Measurements from ENCODE around the gene RELL1.
"Not testable (repeated sequence)": the region's sequence is repeated elsewhere in the genome, so short reads cannot be mapped to it uniquely, and the experiment has no call there.

Gene RELL1

DNA sequence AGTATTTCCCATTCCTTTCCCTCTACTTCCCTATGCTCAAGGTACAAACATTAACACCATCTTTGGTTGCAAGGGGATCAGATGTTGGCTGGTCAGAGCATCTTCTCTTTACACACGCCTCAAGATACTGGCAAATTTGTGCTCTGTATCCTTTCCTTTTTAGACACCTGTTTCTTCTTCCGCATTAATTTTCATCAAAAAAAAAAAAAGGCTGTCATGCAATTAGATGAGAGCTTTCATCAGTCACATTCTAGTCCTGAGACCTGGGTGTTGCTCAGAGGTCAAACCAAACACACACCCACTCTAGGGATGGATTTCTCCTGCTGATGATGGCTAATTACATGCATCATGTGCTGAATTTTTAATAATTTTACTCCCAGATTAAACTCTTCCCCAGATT, 2.0 kb downstream of the RELL1 start:
- TF ChIP-seq ZNF274 (IDR thresholded peaks at IDR 0.05; ENCODE audit: low read depth, low read length) = no peak
- no peak overlapping the region for H3K4me3 ChIP-seq (ENCODE audit: low read length)

DNA sequence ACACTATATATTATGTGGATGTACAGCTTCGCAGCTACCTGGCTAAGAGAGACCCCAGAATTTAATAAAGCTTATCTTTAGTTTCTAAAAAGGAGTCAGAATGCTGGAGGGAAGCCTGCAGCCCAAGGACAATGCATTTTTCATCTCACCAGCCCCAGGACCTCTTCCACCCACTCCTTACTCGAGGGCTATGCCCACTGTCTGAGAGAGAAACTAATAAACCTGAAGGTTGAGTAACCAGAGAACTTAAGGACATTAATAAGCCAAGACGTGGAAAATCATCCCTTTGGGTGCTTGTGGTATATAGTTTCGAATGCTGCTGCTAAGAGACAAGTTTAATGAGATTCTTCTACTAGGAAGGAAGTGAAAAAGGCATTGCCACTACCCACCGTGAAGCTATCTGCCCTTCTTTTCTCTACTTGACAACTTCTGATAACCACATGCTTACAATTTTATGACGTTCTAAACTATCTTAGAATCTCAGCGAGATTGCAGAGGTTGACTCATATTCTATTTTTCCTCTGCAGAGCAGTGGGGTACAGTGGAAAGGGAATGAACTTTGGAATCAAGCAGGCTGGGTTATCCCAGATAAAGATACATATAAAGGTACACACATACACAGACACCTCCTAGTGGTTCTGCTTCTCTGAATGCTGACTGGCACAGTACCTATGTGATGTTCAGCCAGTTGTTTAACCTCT, 3.3 kb downstream of the RELL1 start:
- H3K4me3 ChIP-seq (ENCODE audit: low read length) = peak overlapping the region; percentile 52; the same call in 1 of the 2 replicates
- no peak for TF ChIP-seq ZNF274 (IDR thresholded peaks at IDR 0.05; ENCODE audit: low read depth, low read length)

DNA sequence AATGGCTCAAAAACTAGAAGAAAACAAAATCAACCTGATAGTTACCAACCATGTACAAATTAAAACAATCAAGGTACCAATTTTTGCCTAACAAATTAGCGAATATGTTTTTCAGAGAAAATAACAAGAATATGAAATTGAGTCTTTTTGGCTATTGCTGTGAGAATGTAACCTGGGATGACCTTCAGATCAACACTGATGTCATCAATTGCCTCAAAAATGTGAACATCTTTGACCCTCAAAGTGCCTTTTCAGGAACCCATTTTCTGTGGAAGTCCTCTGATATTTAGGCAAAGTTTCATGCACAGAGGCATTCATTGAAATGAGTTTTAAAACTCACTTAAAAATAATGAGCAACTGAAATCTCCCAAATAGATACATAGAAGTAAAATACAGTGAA, 6.1 kb downstream of the RELL1 start:
- TF ChIP-seq ZNF274 (IDR thresholded peaks at IDR 0.05; ENCODE audit: low read depth, low read length) = no peak
- no peak overlapping the region for H3K4me3 ChIP-seq (ENCODE audit: low read length)

DNA sequence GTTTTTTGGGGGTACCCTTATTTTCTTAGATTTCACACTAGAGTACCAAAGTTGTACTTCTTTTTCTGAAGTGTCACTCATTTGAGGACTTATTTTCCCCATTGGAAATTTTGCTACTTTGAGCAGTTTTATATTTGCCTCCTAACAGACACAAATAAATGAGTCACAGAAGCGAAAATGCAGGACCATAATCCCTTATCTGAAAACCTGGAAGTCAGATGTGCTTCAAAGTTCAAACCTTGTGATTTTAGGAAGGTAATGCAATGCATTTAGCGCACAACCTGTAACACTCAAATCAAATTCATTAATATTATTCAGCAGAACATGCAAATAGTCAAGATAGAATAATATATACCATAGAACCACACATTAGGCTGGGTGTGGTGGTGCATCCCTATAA, 6.9 kb downstream of the RELL1 start:
- no peak for TF ChIP-seq ZNF274 (IDR thresholded peaks at IDR 0.05; ENCODE audit: low read depth, low read length)
- H3K4me3 ChIP-seq (ENCODE audit: low read length) = no peak overlapping the region

DNA sequence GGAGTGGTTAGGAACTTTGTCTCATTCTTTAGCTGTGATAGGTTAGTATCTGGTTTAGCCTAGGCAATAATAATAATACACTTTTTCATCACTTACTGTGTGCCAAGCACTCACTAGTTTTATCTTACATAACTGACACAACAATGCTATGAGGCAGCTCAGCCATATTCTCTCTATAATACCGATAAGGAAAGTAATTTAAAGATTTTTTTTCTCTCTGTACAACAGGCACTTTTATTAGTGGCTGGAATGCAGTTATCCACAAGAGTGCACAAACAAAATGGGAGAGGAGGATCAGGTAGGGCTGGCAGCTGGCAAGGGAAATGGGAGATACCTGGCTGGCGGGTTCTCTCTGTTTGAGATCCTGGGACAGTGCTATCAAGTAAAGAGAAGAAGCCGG, 7.6 kb downstream of the RELL1 start:
- H3K4me3 ChIP-seq (ENCODE audit: low read length) = no peak overlapping the region
- no peak for TF ChIP-seq ZNF274 (IDR thresholded peaks at IDR 0.05; ENCODE audit: low read depth, low read length)

DNA sequence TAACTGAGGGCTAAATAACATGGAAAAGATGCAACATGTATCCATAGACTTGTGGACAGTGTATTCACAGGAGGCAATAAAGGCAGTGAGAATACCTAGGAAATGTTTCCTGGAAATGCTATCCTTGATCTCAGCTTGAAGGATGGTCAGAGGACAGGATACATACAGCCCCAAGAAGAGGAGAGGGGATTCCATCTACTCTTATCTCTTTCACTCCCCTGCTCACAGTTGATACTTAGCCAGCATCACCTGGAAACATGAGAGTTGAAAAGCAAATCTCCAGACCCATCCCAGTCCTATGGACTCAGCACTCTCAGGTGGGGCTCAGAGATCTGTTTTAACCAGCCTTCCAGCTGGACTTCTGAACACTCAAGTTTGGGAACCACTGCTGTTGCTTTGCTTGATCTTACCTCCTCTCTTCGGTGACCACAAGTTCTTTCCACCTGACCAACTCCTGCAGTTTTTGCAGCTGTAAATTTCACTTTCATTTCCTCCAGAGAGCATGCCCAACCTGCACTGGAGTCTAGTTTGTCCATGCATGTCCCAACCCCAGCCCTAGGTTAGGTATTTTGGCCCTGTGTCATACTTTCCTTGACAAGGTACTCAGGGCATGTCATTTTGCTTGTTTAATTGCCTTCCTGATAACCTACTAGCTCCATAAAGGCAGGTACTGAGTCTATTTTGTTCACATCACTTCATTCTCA, 10.4 kb downstream of the RELL1 start:
- no peak for TF ChIP-seq ZNF274 (IDR thresholded peaks at IDR 0.05; ENCODE audit: low read depth, low read length)
- peak overlapping the region; percentile 35; the same call in 1 of the 2 replicates for H3K4me3 ChIP-seq (ENCODE audit: low read length)

DNA sequence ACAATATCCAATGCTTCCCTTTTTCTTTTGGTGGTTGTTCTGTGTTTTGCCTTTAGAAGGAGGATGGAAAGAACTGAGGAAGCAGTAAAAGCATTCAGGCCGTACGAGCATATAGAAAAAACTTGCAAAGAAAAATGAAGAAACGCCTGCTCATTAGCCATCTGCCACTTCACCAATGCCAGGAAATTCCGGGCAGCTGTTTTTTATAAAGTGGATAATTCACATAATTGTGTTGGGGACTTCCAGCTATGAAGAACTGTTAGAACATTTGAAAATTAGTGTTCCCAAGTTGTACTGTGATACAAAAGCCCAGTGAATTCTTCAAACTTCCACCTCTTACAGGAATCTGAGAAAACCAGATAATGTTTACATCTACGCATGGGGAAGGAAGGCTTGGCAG, 11.7 kb downstream of the RELL1 start:
- no peak overlapping the region for H3K4me3 ChIP-seq (ENCODE audit: low read length)
- no peak for TF ChIP-seq ZNF274 (IDR thresholded peaks at IDR 0.05; ENCODE audit: low read depth, low read length)

DNA sequence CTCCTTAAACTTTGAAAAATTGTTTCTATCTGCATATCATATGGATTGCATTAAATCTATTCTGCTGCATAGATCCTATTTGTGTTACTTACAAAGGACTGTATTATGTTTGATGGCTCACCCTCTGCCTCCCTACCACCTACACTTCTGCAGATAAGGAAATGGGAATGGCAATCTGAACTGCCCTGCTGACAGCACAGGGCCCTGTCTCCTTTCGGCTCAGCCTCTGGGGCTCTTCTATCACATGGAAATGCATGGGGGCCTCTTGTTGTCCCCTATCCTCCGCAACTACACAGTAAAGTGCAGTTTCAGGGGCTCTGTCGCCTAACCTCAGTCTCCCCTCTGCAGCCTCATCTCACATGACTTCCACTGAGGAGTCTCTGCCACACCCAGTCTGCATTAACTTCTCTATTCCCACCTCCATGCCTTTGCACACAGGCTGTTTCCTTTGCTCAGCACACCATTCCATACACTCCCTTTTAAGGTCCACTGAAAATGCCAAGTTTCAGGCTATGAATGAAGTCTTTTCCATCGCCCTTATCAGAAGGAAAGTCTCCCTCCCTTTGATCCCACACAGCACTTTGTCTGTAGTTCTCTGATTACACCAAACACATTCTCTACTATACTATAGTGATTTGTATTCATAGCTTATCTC, 12.5 kb downstream of the RELL1 start:
- no peak for TF ChIP-seq ZNF274 (IDR thresholded peaks at IDR 0.05; ENCODE audit: low read depth, low read length)
- no peak overlapping the region for H3K4me3 ChIP-seq (ENCODE audit: low read length)

DNA sequence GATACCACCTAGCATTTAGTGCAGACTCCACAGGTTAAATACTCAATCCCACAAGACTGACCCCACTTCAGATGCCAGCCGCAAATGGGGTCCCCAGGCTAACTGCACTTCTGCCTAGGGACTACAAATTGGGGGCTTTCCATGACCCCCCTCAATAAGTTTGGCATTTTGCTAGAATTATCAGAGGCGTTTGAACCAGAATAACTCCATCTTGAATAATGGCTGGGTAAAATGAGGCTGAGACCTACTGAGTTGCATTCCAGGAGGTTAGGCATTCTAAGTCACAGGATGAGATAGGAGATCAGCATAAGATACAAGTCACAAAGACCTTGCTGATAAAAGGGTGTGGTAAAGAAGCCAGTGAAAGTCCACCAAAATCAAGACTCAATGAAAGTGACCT, 15.1 kb downstream of the RELL1 start:
- TF ChIP-seq ZNF274 (IDR thresholded peaks at IDR 0.05; ENCODE audit: low read depth, low read length) = no peak
- no peak overlapping the region for H3K4me3 ChIP-seq (ENCODE audit: low read length)

DNA sequence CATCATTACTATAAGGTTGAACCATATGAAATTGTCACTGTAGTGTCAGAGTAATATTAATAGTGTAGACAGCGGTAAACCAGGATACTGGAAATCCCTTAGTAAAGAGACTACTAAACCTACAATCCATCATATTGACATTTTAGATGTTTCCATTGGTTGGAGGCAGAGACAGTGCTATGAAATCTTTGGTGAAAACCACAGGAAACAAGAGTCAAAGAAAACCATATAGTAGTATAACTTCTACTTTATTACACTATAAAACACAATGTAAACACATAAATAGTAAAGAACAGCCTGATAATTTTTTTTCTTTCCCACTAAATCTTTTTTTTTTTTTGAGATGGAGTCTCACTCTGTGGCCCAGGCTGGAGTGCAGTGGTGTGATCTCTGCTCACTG, 15.9 kb downstream of the RELL1 start:
- TF ChIP-seq ZNF274 (IDR thresholded peaks at IDR 0.05; ENCODE audit: low read depth, low read length) = no peak
- no peak overlapping the region for H3K4me3 ChIP-seq (ENCODE audit: low read length)

DNA sequence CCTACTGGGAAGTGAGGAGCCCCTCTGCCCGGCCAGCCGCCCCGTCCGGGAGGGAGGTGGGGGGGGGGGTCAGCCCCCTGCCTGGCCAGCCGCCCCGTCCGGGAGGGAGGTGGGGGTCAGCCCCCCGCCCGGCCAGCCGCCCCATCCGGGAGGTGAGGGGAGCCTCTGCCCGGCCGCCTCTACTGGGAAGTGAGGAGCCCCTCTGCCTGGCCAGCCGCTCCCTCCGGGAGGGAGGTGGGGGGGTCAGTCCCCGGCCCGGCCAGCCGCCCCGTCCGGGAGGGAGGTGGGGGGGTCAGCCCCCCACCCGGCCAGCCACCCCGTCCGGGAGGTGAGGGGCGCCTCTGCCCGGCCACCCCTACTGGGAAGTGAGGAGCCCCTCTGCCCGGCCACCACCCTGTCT, 17.1 kb downstream of the RELL1 start:
- H3K4me3 ChIP-seq (ENCODE audit: low read length) = not testable (repeated sequence)

DNA sequence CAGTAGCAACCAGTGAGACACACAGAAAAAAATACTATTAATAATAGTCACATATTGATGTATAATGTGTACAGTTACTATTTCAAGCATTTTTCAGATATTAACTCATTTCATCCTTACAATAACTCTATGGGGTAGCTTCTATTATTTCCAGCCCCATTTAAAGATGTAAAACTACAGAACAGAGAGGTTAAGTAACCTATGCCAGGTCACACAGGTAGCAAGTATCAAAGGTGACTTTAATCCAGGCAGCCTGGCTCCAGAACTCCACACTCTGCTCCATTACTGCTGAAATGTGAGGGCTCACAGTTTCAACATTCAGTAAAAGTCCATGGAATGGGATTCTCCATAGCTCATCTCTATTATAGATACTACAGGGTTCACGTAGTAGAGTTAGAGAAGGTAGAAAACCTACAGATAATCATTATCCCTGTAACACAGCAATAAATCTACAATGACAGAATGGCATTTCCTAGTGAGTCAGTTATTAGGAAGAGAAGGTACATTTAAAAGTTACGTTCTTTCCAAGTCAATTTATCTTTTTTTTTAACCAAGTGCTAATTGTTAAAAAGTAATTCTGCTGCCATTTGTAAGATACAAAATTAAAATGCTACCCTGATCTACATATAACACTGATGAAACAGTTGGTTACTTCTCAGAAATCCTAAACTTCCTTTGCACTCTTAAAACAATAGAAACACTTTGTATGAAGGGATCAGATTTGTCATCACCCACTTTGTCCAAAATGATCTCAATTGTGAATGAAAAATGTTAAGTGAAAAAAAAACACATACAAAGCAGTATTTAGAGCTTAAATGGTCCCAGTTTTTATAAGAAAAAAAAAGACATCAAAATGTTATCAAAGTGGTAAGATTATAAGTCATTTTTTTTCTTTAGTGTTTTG, 18.7 kb downstream of the RELL1 start:
- no peak for TF ChIP-seq ZNF274 (IDR thresholded peaks at IDR 0.05; ENCODE audit: low read depth, low read length)
- no peak overlapping the region for H3K4me3 ChIP-seq (ENCODE audit: low read length)

DNA sequence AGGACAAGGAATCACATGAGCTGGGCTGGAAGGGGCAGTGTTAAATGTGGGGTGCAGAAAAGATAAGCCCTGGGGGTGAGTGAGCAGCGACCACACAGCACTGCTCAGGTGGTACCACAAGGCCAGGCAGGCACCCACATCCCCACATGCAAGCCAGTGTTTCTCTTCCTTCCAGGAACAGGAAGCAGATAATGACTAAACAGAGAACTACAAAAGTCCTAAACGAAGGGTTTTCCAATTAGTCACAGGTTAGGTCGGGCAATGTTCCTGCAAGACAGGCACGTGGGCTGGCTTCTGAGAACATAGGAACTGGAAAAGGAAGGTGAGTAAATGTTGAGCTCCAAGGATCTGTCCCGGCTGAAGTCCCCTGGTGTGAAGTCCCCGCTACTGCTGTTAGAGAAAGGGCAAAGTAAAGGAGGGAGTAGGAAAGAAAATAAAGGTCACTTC, 19.5 kb downstream of the RELL1 start:
- TF ChIP-seq ZNF274 (IDR thresholded peaks at IDR 0.05; ENCODE audit: low read depth, low read length) = no peak
- no peak overlapping the region for H3K4me3 ChIP-seq (ENCODE audit: low read length)
